Measurements from ENCODE around the gene CHRNB2. TPM values are rescaled to one million over a fixed set of nuclear protein-coding genes. Genes with fewer than 3 reads are reported as not detected.
A peak's percentile ranks its signal among the peaks of the same experiment; 100 is the strongest.

CHRNB2 gene
- total RNA-seq, 1 donor from 2014 or later, result 0.11 TPM

DNA sequence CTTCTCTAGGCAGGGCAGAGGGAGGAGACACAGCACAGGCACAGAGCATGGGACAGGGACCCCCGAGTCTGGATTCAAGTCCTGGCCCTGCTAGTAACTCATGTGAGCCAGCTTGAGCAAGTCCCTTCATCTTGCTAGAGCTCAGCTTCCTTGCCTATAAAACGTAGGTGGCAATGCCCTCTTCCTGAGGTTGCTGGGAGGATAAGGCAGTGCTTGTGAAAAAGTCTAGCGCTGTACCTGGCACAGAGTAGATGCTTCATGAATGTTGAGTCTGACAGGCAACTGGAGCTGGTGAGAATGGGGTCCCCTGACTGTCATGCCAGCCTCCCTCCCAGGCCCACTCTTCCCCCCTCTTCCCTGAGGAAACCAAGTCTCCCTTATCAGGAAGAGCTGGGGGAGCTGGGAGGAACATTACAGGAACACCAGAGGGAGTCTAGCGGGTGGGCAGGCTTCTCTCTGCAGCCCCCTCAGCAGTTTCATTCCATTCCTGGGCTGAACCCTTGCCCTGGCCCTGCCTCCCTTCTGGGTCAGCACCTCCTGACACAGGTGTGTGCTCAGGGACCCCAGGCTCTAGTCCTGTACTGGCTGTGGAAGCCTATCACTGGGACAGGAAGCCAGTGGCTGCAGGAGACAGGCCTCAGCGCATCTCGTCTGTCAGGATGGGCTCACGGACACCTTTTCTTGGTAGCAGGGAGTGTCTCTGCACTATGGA is 9.9 kb downstream of the CHRNB2 start:
- no peak for DNase-seq (ENCODE audit: low read depth)

- DNase-seq (ENCODE audit: low read depth), result peak; percentile 93
Measured at GRCh38 chr1:154578058-154578418, 10.5 kb downstream of the CHRNB2 start.

GRCh38 chr1:154579374-154579773 is 11.8 kb downstream of the CHRNB2 start:
- DNase-seq (ENCODE audit: low read depth), result no peak

DNA sequence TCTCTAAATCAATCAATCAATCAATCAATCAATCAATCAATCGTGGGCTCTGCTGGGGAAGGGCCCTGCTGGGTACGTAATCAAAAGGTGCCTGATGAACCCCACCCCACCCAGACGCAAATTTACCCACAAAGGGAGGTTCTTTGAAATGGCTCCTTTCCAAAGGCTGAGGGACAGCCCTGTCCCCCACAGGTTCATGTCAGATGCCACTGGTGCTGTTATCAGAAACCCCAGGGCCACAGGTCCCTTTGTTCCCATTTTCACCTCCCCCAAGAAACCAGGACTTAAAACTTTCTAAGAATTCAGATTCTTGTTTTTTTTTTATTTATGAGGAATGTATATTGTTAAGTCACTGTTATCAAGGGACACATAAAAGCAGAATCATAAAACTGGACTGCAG is 14.2 kb downstream of the CHRNB2 start:
- no peak for DNase-seq (ENCODE audit: low read depth)

DNA sequence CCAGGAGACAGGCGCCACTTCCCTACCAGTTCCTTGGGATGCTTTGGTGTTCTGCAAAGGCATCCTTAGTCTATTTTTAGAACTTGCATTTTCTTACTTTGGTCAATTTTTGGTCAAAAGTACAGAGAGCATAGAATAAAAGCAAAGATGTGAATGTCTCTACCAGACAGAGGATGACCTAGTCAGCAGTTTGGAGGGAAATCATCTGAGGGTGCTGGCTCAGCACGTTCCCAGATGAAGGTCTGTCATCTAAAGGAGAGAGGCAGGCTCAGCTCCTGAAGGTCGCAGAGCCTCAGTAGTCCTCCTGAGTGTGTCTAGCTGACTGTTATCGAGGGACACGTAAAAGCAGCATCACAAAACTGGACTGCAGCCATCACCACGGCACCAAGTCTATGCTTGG is 15.3 kb downstream of the CHRNB2 start:
- no peak for DNase-seq (ENCODE audit: low read depth)

GRCh38 chr1:154583773-154584172 is 16.2 kb downstream of the CHRNB2 start:
- peak; percentile 89 for DNase-seq (ENCODE audit: low read depth)

DNA sequence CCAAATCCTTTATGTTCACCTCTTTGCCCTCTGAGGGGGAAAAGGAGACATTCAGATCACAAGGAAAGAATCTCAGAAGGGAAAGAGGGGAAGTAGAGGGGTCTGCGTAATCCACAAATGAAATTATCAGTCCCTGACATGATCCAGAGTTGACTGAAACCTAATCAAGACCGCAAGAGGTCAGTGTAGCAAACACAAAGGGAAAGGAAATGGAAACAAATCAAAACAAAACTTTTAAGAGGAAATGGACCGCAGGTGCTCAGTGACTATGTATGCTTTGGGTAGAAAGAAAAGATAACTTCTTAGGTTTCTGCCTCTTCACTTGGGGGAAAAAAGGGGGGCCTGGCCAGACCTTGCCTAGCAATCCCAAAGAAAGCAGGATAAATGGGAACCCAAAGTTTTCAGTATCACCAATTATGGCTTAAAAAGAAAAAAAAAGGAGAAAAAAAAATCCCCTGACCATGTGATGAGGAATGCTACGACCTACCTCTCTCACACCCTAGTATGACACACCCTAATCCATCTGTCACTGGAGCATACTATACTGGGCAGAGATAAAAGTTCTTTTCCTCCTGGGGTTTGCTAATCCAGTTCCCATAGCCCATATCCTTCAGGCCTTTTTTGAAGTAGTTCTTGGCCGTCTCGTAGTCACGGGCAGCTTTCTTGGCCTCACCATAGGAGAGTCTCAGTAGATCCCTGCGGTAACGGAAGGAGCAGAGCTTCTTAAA is 16.9 kb downstream of the CHRNB2 start:
- DNase-seq (ENCODE audit: low read depth), result no peak

- DNase-seq (ENCODE audit: low read depth), result peak; percentile 36
Measured at GRCh38 chr1:154586231-154586630, 18.7 kb downstream of the CHRNB2 start.

DNA sequence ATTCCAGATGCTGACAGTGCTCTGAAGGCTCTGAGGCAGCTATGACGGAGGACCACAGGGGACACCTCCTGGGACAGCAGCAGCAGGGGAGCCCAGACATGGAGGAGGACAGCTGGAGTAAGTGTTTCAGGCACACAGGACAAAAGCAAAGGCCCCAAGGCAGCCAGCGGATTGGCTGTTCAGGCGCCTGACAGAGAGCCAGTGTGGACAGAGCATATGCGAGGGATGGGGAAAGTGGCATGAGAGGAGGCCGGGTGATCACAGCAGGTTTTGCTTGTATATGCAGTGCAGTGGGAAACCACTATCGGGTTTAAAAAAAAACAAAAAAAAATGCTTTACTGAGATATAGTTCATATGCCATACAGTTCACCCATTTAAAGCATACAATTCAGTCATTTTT is 19.1 kb downstream of the CHRNB2 start:
- DNase-seq (ENCODE audit: low read depth), result no peak

GRCh38 chr1:154589780-154590179 is 22.2 kb downstream of the CHRNB2 start:
- peak; percentile 32 for DNase-seq (ENCODE audit: low read depth)

- no peak for DNase-seq (ENCODE audit: low read depth)
Measured at GRCh38 chr1:154590756-154591155, 23.2 kb downstream of the CHRNB2 start.

DNA sequence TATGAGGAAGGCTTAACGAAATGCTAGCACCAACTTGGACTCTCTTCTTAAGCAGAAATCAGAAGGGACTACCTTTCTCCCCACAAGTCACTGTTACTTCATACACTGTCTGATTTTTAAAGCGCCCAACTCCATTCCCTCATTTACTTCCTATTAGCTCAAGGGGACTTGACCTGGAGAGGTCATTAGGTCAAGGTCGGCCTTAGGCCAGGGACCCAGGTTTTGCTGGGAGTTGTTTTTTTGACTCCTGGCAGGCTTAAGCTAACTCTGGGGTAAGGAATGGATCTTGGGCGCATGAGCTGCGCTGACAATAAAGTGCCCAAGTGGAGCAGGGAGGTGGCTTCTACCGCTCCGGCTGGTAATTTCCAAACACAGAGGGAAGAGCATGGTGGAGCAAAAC is 23.6 kb downstream of the CHRNB2 start:
- DNase-seq (ENCODE audit: low read depth), result no peak

DNA sequence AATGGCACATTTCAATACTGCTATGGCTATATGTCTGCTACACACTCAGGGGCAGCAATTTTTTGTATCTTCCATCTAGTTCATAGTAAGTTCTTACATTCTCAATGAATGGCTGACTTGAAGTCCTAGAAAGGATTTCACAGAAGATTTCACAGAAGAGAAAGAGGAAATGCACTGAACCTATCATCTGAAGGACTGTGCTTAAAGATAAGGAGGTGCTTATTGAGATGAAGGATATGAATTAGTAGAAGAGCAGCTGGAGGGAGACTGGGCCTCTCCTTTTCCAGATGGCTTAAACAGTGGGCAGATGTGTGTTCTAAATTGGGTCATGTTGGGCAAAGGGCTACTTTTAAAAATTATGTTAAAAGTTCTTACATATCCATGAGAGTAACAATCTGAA is 25.8 kb downstream of the CHRNB2 start:
- DNase-seq (ENCODE audit: low read depth), result no peak

GRCh38 chr1:154594811-154595210 is 27.2 kb downstream of the CHRNB2 start:
- DNase-seq (ENCODE audit: low read depth), result no peak

- no peak for DNase-seq (ENCODE audit: low read depth)
Measured at GRCh38 chr1:154595621-154596020, 28.0 kb downstream of the CHRNB2 start.

GRCh38 chr1:154598871-154599635 is 31.5 kb downstream of the CHRNB2 start:
- DNase-seq (ENCODE audit: low read depth), result no peak

DNA sequence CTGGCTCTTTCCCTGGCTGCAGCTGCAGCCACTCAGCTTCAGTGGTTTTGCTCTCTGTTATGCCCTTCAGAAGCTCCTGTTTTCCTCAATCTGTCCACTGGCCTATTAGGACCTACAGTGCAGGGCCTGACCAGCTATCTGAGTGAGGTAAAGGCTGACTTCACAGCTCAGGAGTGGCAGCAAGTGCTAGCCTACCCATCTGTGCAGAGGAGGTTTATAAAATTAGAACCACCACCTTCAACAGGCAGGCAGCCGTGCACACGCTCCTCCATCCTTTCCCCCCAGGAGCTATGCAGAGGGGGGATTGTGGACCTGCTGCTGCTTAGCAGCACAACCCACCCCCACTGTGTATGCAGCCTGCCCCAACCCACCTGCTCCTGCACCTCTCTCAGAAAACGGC is 32.1 kb downstream of the CHRNB2 start:
- peak; percentile 47 for DNase-seq (ENCODE audit: low read depth)

GRCh38 chr1:154603317-154603716 is 35.7 kb downstream of the CHRNB2 start:
- DNase-seq (ENCODE audit: low read depth), result no peak

GRCh38 chr1:154605534-154605933 is 38.0 kb downstream of the CHRNB2 start:
- DNase-seq (ENCODE audit: low read depth), result no peak

DNA sequence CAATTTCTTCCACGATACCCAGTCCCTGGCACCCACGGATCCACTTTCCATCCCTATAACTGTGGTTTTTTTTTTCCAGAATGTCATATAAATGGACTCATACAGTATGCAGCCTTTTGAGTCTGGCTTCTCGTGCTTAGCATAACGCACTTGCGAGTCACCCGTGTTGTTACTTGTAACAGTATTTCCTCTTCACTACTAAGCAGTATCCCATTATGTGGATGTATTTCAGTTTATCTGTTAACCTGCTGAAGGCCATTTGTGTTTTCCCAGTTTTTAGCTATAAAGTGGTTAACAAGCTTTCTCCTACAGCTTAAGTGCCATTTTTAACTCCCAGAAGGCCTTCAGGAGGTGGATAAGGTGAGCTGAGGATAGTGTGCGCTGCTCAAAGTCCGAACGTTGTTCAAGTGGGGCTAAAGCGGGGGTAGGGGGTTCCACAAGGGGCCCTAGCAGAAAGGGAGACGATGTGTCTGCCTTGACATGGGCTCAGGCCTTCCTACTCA is 39.6 kb downstream of the CHRNB2 start:
- DNase-seq (ENCODE audit: low read depth), result peak; percentile 35

- peak; percentile 94 for DNase-seq (ENCODE audit: low read depth)
Measured at GRCh38 chr1:154607609-154608396, 40.2 kb downstream of the CHRNB2 start, which contains the start of gene ADAR. Gene ADAR (minus strand): TSS chr1:154608186. CDS start chr1:154608006, 180 bp downstream.

All from myocyte (in vitro differentiated cells).